Left lung (tissue), 10 donors: Measurements from ENCODE around the gene CCDC197. TPM values are rescaled to one million over a fixed set of nuclear protein-coding genes. Genes with fewer than 3 reads are reported as not detected.
A peak's percentile ranks its signal among the peaks of the same experiment; 100 is the strongest.

Experiments
- ATAC-seq: fragments of 200-7000 bp; cut with Tn5 transposase; one replicate; pipeline ENCODE4 v1.9.1; 2020; ENCODE audit warnings: moderate library complexity
- DNase-seq, 4 donors: peaks; one replicate each; pipeline ENCODE4 v3.0.0-alpha.2; 2013 to 2020
- H3K27ac ChIP-seq, 2 donors: fragments of 200-600 bp; sonication (generic) in 1 of 2; one replicate each; pipeline versions ENCODE4 v1.5.0 to v1.8.0; 2020 to 2021
- H3K27me3 ChIP-seq, 2 donors: fragments of 200-600 bp; sonication (generic) in 1 of 2; one replicate each; pipeline versions ENCODE4 v1.5.0 to v1.8.0; 2020 to 2021
- H3K36me3 ChIP-seq, 2 donors: fragments of 200-600 bp; sonication (generic) in 1 of 2; one replicate each; pipeline versions ENCODE4 v1.5.0 to v1.8.0; 2020 to 2021
- H3K4me1 ChIP-seq, 2 donors: fragments of 200-600 bp; one replicate each; pipeline ENCODE4 v1.8.0; 2021
- H3K4me3 ChIP-seq, 2 donors: fragments of 200-600 bp; sonication (generic) in 1 of 2; one replicate each; pipeline versions ENCODE4 v1.5.0 to v1.8.0; 2020 to 2021; ENCODE audit warnings: mild to moderate bottlenecking in 1 of 2
- H3K9me3 ChIP-seq, 2 donors: fragments of 200-600 bp; sonication (generic) in 1 of 2; one replicate each; pipeline versions ENCODE4 v1.5.0 to v1.8.0; 2020 to 2021
- intact Hi-C, 2 donors: fragments of 100-400 bp; cut with DNase I; formaldehyde crosslinking; loops; one replicate each; pipeline versions ENCODE4 v1.11.2 to v1.14.2; 2022
- polyA plus RNA-seq, 6 donors: library from polyadenylated mRNA; unstranded; fragments of 120-200 nt; gene quantifications; one replicate each; pipeline ENCODE4 v1.2.1, GENCODE V29; 2013; ENCODE audit not compliant: insufficient read length in 6 of 6
- total RNA-seq, 2 donors: library from RNA; stranded (reverse); fragmentation: NEBNext Ultra II Directional; extraction: Animal tissue kit (Norgen Biotek cat#: 25700); gene quantifications; one replicate each; pipeline ENCODE4 v1.2.1, GENCODE V29; 2021
- TF ChIP-seq, protein P1 (sequence below), 2 donors: fragments of 200-600 bp; sonication (generic) in 1 of 2; IDR thresholded peaks; one replicate each; pipeline versions ENCODE4 v1.5.0 to v1.8.0; 2021; ENCODE audit warnings: antibody characterized with exemption in 2 of 2
- donor health status: DM: no; HTN: yes; CAD: no.
- donor health status: DM: no; HTN: no; CAD: no.

The CCDC197 gene
- total and polyA plus RNA-seq, 8 donors = not detected

DNA sequence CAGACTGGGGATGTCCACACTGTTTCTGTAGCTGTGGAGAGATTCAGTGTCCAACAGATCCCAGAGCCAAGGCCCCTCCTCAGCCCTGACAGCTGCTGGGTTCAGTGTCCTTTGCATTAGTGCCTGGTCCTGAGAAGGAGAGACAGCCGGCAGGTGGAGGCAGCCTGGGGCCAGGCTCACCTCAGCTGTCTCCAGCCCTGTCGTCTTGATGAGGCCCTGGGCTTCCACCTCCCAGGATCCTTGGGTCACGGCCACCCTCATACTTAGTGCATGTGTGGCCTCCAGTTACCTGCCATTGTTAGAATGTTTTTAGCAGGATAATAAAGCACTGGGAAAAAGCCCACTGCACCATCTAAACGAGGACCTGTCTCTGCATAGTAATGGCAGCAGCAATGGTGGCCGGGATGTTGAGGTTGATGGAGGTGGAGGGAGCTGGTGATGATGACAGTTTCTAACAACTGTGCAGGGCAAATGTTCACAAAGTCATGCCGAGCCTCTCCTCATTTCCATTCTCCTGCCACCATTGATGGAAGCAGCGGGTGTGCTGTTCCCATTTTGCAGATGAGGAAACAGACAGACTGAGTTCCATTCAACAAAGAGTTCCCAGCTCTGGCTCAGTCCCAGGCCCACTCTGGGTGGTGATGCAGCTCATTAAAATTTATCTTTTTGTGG is 38.4 kb upstream of the CCDC197 start:
- intact Hi-C loops = no loop called here
- no peaks in the 10 kb centered on the region for H3K36me3 ChIP-seq
- no peak for ATAC-seq
- no peak overlapping the region for H3K4me3 ChIP-seq
- no peaks in the 10 kb centered on the region for H3K27me3 ChIP-seq
- no peak for DNase-seq
- TF ChIP-seq, protein P1, sequence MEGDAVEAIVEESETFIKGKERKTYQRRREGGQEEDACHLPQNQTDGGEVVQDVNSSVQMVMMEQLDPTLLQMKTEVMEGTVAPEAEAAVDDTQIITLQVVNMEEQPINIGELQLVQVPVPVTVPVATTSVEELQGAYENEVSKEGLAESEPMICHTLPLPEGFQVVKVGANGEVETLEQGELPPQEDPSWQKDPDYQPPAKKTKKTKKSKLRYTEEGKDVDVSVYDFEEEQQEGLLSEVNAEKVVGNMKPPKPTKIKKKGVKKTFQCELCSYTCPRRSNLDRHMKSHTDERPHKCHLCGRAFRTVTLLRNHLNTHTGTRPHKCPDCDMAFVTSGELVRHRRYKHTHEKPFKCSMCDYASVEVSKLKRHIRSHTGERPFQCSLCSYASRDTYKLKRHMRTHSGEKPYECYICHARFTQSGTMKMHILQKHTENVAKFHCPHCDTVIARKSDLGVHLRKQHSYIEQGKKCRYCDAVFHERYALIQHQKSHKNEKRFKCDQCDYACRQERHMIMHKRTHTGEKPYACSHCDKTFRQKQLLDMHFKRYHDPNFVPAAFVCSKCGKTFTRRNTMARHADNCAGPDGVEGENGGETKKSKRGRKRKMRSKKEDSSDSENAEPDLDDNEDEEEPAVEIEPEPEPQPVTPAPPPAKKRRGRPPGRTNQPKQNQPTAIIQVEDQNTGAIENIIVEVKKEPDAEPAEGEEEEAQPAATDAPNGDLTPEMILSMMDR (IDR thresholded peaks at IDR 0.05) = no peak
- H3K9me3 ChIP-seq = no peaks in the 10 kb centered on the region
- peak overlapping the region in 1 of 2 donors; percentile 50 for H3K27ac ChIP-seq
- H3K4me1 ChIP-seq = peaks cover 7 to 61% of the 10 kb centered on the region in 2 donors

DNA sequence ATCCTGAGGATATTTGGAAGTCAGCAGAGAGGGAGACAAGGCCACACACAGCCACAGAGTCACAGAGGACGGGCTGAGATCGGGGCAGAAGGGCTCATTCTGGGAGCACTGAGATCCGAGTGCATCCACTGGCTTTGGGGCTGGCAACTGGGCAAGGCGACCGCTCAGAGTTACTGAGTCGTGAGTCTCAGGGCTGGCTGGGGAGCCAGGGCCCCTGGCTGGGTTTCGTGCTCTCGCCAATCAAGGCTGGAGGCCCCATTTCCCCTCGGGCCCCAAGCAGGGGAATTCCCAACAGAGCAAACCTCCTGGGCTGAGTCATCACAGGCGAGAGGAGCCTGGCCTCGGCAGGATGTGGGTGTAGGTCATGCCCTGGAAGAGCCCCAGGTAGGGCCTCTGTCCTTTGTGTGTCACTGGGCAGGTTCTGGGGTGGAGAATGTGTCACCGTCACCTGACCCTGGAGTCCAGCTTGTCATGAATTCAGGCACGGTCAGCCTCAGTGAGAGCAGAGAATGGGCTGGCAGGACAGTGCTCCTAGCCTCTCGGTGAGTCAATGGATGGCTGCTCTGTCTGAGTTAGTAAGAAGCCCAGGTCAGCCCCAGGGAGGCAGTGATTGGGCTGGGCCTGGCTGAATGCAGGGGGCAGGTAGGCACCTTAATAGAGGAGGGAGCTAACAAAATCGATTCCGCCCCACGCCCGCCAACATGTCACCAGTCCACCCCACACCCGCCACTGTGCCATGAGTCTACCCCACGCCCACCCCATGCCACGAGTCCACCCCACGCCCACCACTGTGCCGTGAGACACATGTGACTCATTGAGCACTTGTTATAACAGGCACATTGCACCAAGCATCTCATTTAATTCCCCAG is 37.6 kb upstream of the CCDC197 start:
- Histone ChIP-seq H3K36me3 (no peaks in the 10 kb centered on the region), H3K27me3 (no peaks in the 10 kb centered on the region), H3K4me3 (no peak overlapping the region), H3K9me3 (no peaks in the 10 kb centered on the region), H3K4me1 (peaks cover 7 to 58% of the 10 kb centered on the region in 2 donors), H3K27ac (peak overlapping the region in 1 of 2 donors; percentile 50)
- intact Hi-C loops = no loop called here
- peak in 2 of 4 donors; percentile 80 to 89 for DNase-seq
- TF ChIP-seq, protein P1 (IDR thresholded peaks at IDR 0.05) = no peak
- peak; percentile 90 for ATAC-seq

DNA sequence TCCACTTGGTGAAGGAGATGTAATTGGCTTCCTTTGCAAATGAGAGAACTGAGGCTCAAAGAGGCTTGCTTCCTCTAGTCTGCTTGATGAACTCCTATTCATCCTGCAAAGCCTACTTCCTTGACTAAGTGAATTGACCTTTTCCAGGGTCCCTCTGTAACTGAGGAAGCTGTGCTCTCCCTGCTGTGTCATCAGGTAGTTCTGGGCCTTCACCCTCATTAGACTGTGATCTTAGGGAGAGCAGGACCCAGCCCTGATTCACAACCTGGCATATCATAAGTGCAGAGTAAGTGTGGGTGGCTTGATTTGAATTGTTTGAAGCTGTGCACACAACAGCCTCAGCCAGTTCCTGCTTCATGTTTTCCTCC is 37.0 kb upstream of the CCDC197 start:
- intact Hi-C loops = no loop called here
- TF ChIP-seq, protein P1 (IDR thresholded peaks at IDR 0.05) = no peak
- no peak for DNase-seq
- Histone ChIP-seq H3K9me3 (no peaks in the 10 kb centered on the region), H3K4me3 (no peak overlapping the region), H3K27me3 (no peaks in the 10 kb centered on the region), H3K27ac (peak overlapping the region in 1 of 2 donors; percentile 50), H3K36me3 (no peaks in the 10 kb centered on the region), H3K4me1 (peaks cover 7 to 52% of the 10 kb centered on the region in 2 donors)
- ATAC-seq = no peak

DNA sequence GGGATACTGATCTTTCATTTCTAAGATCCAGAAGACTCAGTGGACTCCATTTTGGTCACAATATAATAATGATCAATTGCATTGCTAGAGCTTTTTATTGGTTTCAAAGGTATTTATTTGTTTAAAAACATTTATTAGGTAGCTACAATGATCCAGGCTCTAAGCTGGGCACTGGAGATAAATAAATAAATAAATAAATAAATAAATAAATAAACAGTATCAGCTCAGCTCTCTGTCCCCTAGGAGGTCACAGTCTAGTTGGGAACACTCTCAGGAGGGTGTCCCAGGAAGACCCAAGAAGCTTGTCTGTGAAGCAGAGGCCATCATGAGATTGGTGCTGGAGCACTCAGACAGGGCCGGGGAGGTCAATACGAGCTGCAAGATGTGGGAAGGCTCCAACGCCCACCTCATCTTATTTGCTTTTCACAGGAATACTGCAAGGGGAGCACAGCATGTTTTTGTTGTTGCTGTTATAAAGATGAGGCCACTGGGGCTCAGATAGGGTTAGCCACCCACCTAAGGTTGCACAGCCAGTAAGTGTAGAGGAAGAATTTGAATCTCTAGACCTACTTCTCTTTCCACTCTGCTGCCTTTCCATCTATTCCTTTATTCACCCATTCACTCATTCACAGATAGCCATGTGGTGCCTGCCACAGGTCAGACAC is 36.2 kb upstream of the CCDC197 start:
- DNase-seq (no peak), ATAC-seq (no peak)
- no peak overlapping the region for H3K27ac ChIP-seq
- H3K36me3 ChIP-seq = no peaks in the 10 kb centered on the region
- intact Hi-C loops = no loop called here
- no peaks in the 10 kb centered on the region for H3K9me3 ChIP-seq
- peaks cover 9 to 44% of the 10 kb centered on the region in 2 donors for H3K4me1 ChIP-seq
- H3K27me3 ChIP-seq = no peaks in the 10 kb centered on the region
- H3K4me3 ChIP-seq = no peak overlapping the region
- TF ChIP-seq, protein P1 (IDR thresholded peaks at IDR 0.05) = no peak

DNA sequence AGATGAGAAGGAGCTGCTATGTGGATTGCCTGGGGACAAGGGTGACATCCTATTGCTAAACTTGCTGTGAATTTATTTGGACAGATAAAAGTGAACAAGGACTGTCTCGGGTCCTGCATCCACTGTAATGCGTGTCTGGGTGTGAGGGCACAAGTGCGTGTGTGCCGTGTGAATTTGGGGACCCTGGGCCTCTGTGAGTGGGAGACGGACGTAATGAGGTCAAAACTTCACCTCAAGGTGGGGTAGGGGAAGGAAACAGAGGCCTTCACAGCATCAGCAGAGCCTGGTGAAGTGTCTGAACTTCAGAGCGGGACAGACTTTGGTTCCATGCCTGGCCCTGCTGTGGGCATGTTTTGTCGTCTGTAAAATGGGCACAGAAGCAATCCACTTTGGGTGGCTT is 35.5 kb upstream of the CCDC197 start:
- TF ChIP-seq, protein P1 (IDR thresholded peaks at IDR 0.05) = no peak
- H3K36me3 ChIP-seq = no peaks in the 10 kb centered on the region
- no peak overlapping the region for H3K27ac ChIP-seq
- peaks cover 12 to 37% of the 10 kb centered on the region in 2 donors for H3K4me1 ChIP-seq
- no peaks in the 10 kb centered on the region for H3K27me3 ChIP-seq
- intact Hi-C loops = no loop called here
- DNase-seq (no peak), ATAC-seq (no peak)
- H3K9me3 ChIP-seq = no peaks in the 10 kb centered on the region
- no peak overlapping the region for H3K4me3 ChIP-seq
